Ascending aorta (tissue), 2 donors: Measurements from ENCODE around the gene MUC3A. TPM values are rescaled to one million over a fixed set of nuclear protein-coding genes. Genes with fewer than 3 reads are reported as not detected.
"Not testable (repeated sequence)": the region's sequence is repeated elsewhere in the genome, so short reads cannot be mapped to it uniquely, and the experiment has no call there.

ENCODE experiments used
- DNase-seq, 2 donors: peaks; one replicate each; pipeline ENCODE4 v3.0.0-alpha.2; 2019; ENCODE audit warnings: low spot score in 2 of 2
- H3K27ac ChIP-seq, 2 donors: fragments of 200-600 bp; sonication (generic); one replicate each; pipeline ENCODE4 v1.5.1; 2016 to 2017; ENCODE audit warnings: mild to moderate bottlenecking in 1 of 2
- H3K27me3 ChIP-seq: fragments of 200-600 bp; sonication (generic); one replicate; pipeline ENCODE4 v1.5.1; 2017
- H3K36me3 ChIP-seq, 2 donors: fragments of 200-600 bp; sonication (generic); one replicate each; pipeline ENCODE4 v1.5.1; 2016
- H3K4me1 ChIP-seq, 2 donors: fragments of 200-600 bp; sonication (generic); one replicate each; pipeline ENCODE4 v1.5.1; 2016 to 2017; ENCODE audit warnings: mild to moderate bottlenecking in 1 of 2
- H3K4me3 ChIP-seq, 2 donors: fragments of 200-600 bp; sonication (generic); one replicate each; pipeline ENCODE4 v1.5.1; 2016 to 2017; ENCODE audit warnings: mild to moderate bottlenecking in 1 of 2
- H3K9me3 ChIP-seq, 2 donors: fragments of 200-600 bp; sonication (generic); one replicate each; pipeline ENCODE4 v1.5.1; 2016
- CTCF ChIP-seq, 3 experiments: fragments of 200-600 bp in 2 of 3; fragments of 450-650 bp in 1 of 3; sonication (generic) in 2 of 3; IDR thresholded peaks; one replicate each; pipeline ENCODE4 v1.5.1; 2016 to 2019; ENCODE audit warnings: antibody characterized with exemption in 3 of 3, mild to moderate bottlenecking in 1 of 3, moderate library complexity in 1 of 3
- intact Hi-C: fragments of 100-400 bp; cut with DNase I; formaldehyde crosslinking; loops from one replicate; pipeline ENCODE4 v1.15.1; 2023
- total RNA-seq: library from RNA; depleted of rRNA; stranded (reverse); fragments of >200 nt; gene quantifications from one replicate; pipeline ENCODE4 v1.1.0, GENCODE V29; 2016

MUC3A gene
- total RNA-seq, 1 donor from 2014 or later, result not detected

- H3K27ac ChIP-seq, result no peak overlapping the region
- H3K36me3 ChIP-seq, result no peaks in the 10 kb centered on the region
- no peaks in the 10 kb centered on the region for H3K4me1 ChIP-seq
- no peak for DNase-seq
- TF ChIP-seq CTCF (IDR thresholded peaks at IDR 0.05), result no peak
- H3K4me3 ChIP-seq, result no peak overlapping the region
- no peaks in the 10 kb centered on the region for H3K9me3 ChIP-seq
- H3K27me3 ChIP-seq, result no peaks in the 10 kb centered on the region
- intact Hi-C loops, result no loop called here
Measured at GRCh38 chr7:100911484-100911883, 37.9 kb upstream of the MUC3A start.

DNA sequence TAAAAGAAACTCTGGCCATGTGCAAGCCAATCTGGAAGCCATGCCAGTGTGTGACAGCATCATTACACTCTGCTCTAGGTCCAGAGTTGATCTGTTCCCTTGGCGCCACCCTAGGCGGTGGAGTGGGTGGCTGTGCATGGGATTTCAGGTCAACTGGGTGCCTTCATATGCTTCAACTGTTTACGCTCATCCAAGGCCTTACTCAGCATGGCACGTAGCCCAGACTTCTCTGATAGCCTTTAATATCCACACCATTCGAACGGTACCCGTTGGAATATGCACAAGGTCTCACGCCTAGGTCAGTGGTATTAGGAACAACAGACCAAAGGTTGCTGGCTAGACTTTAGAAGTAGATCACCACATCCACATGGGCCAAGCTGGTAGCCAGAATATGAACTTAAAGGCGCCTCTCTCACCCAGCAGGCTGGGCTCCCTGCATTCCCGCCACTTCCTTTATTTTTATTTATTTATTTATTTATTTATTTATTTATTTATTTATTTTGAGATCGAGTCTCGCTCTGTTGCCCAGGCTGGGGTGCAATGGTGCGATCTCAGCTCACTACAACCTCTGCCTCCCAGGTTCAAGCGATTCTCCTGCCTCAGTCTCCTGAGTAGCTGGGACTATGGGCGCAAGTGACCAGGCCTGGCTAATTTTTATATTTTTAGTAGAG lies 35.0 kb upstream of the MUC3A start:
- DNase-seq, result no peak
- Histone ChIP-seq H3K27me3 (no peaks in the 10 kb centered on the region), H3K4me1 (no peaks in the 10 kb centered on the region), H3K27ac (no peak overlapping the region), H3K4me3 (no peak overlapping the region), H3K36me3 (no peaks in the 10 kb centered on the region), H3K9me3 (no peaks in the 10 kb centered on the region)
- intact Hi-C loops, result no loop called here
- TF ChIP-seq CTCF (IDR thresholded peaks at IDR 0.05), result no peak

DNA sequence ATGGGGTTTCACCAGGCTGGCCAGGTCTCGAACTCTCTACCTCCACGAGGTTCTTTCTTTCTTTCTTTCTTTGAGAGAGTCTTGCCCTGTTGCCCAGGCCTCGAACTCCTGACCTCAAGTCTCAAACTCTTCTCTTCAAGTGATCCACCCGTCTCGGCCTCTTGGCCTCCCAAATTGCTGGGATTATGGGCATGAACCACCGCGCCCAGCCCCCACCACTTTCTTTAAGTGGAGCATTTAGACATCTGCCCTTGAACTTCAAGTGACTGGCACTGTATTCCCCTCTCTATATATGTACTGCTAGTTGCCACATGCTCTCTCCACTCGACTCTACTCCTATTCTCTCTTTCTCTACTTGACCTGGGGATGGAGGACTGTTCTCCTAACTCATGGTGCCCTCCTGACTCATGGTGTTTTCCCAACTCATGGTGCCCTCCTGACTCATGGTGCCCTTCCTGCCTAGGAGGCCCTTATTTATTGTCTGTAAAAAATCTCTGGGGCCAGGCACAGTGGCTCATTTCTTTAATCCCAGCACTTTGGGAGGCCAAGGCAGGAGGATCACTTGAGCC lies 34.4 kb upstream of the MUC3A start:
- Histone ChIP-seq H3K9me3 (no peaks in the 10 kb centered on the region), H3K4me1 (no peaks in the 10 kb centered on the region), H3K4me3 (no peak overlapping the region), H3K36me3 (no peaks in the 10 kb centered on the region), H3K27ac (no peak overlapping the region), H3K27me3 (no peaks in the 10 kb centered on the region)
- DNase-seq, result no peak
- intact Hi-C loops, result no loop called here
- TF ChIP-seq CTCF (IDR thresholded peaks at IDR 0.05), result no peak

DNA sequence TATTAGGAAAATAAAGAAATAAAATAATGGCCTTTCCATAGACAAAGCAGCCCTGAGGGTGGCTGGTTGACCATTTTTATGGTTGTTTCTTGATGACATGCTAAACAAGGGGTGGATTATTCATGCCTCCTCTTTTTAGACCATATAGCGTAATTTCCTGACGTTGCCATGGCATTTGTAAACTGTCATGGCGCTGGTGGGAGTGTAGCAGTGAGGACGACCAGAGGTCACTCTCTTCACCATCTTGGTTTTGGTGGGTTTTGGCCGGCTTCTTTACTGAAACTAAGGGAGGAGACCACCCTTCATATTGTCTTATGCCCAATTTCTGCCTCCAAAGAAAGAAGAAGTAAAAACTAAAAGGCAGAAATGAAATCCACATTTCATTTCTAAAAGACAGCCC lies 30.0 kb upstream of the MUC3A start:
- H3K36me3 ChIP-seq, H3K4me3 ChIP-seq, intact Hi-C loops, H3K4me1 ChIP-seq, H3K27ac ChIP-seq, H3K9me3 ChIP-seq, DNase-seq, H3K27me3 ChIP-seq: not testable (repeated sequence)

- H3K4me3 ChIP-seq, H3K27me3 ChIP-seq, DNase-seq, H3K36me3 ChIP-seq, intact Hi-C loops, H3K27ac ChIP-seq, H3K9me3 ChIP-seq, H3K4me1 ChIP-seq: not testable (repeated sequence)
Measured at GRCh38 chr7:100919779-100920437, 29.4 kb upstream of the MUC3A start.

DNA sequence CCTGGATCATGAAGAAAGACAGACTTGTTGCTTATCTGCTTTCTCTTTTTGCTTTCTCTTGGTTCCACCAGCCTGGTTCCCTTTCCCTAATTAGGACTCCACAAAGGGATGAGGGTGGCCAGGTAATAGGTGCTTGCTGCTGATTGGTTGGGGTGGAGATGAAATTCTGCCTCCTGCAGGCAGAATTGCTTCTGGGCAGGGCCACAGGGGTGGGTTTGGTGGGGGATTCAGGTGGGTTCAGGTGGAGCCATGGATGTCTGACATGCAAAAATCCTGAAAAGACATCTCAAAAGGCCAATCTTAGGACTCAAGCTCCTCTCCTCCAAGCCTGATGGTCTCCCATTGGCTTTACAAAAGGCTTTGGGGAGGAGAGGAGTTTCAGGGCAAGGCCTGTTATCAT lies 28.3 kb upstream of the MUC3A start:
- DNase-seq, result no peak
- TF ChIP-seq CTCF (IDR thresholded peaks at IDR 0.05), result no peak
- H3K27me3 ChIP-seq, result no peaks in the 10 kb centered on the region
- no peaks in the 10 kb centered on the region for H3K36me3 ChIP-seq
- no peaks in the 10 kb centered on the region for H3K4me1 ChIP-seq
- H3K27ac ChIP-seq, result no peak overlapping the region
- H3K9me3 ChIP-seq, result no peaks in the 10 kb centered on the region
- intact Hi-C loops, result no loop called here
- H3K4me3 ChIP-seq, result no peak overlapping the region

- DNase-seq, H3K36me3 ChIP-seq, intact Hi-C loops, H3K27me3 ChIP-seq, H3K27ac ChIP-seq, H3K4me3 ChIP-seq, H3K9me3 ChIP-seq, H3K4me1 ChIP-seq: not testable (repeated sequence)
Measured at GRCh38 chr7:100923616-100924015, 25.7 kb upstream of the MUC3A start.
